GF-D8 (cell line): ENCODE results near the gene MYMX.
"Not testable (repeated sequence)": the region's sequence is repeated elsewhere in the genome, so short reads cannot be mapped to it uniquely, and the experiment has no call there.

Experiments used
- DNase-seq: peaks from one replicate; lab custom pipeline; 2025; lab: John Stamatoyannopoulos, UW

The MYMX gene

DNA sequence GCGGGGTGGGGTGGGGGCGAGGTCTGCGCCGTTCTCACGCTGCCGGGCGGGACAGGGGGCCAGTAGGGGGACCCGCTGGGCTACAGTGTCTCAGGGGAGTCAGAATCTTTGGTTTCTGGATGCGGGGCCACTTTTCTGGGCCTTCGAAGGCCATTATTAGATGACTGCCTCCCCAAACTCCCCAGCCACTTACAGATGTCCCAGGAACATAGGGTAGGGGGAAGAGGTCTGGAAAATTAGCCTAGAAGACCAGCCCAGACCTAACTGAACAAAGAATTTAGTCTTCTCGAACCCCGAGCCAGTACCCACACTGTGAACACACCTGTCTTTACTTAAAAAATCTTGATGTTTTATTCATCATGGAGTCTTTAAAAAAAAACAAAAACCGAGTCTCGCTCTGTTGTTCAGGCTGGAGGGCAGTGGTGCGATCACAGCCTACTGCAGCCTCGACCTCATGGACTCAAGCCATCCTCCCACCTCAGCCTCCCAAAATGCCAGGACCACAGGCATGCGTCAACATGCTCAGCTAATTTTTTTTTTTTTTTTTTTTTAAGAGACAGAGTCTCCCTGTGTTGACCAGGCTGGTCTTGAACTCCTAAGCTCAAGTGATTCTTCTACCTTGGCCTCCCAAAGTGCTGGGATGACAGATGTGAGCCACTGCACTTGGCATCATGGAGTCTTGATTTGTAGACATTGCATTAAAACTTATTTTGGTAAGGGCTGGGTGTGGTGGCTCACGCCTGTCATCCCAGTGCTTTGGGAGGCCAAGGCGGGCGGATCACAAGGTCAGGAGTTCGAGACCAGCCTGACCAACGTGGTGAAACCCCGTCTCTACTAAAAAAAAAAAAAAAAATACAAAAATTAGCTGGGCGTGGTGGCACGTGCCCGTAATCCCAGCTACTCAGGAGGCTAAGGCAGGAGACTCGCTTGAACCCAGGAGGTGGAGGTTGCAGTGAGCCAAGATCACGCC lies 3.4 kb downstream of the MYMX start:
- no peak for DNase-seq

DNA sequence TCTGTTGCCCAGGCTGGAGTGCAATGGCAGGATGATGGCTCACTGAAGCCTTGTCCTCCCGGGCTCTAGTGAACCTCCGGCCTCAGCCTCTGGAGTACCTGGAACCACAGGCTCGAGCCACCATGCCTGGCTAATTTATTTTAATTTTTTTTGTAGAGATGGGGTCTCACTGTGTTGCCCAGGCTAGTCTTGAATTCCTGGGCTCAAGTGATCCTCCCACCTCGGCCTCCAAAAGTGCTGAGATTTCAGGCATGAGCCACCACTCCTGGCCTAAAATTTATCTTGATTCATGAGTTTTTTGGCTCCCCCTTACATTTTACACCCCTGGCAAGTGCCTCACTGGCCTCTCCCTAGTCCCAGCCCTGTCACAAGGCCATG lies 4.2 kb downstream of the MYMX start:
- no peak for DNase-seq

DNA sequence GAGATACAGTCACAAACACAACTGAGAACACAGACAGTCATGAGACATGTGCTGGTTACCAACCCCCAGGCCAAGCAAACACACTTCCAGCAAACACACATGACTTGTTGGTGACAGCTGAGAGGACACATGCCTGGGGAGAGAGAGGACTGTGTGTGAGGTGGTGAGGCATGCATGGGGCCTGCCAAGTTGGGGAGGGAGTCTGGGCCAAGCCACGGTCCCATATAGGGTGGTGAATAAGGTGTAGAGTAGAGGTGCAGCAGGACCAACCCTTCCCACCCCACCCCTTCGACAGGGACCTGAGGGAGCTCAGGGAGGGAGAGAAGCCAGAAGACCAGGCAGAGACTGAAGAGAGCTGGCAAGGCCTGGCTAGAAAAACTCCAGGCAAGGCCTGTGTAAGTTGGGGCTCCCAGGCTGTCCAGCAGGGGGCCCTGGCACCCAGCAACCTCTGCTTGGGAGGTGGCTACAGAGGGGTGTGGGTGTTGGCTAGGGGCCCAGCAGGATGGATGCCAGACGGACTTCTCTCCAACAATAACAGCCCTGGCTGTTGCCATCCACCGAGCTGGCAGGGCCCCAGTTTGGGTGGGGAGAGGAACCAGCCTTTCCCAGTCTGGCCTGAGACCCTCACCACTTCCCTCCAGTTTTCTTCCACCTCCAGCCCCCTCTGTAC lies 4.7 kb downstream of the MYMX start:
- peak; percentile 79 for DNase-seq

DNA sequence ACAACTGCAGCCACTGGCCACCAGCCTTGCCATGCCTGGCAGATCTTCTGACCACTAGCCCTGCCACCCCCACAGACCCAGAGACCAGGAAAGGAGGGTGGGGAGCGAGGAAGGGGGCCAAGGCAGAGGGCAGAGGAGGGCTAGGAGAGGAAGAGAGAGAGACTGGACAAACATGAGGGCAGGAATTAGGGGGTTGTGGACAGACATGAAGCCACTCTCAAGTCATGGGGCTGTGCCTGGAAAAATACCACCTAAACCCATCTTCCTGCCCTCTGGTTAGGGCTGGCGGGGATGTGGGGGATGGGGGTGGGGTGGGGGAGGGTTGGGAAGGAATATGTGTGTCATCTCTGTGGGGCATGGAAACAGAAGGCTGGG lies 5.2 kb downstream of the MYMX start:
- DNase-seq, result no peak

DNA sequence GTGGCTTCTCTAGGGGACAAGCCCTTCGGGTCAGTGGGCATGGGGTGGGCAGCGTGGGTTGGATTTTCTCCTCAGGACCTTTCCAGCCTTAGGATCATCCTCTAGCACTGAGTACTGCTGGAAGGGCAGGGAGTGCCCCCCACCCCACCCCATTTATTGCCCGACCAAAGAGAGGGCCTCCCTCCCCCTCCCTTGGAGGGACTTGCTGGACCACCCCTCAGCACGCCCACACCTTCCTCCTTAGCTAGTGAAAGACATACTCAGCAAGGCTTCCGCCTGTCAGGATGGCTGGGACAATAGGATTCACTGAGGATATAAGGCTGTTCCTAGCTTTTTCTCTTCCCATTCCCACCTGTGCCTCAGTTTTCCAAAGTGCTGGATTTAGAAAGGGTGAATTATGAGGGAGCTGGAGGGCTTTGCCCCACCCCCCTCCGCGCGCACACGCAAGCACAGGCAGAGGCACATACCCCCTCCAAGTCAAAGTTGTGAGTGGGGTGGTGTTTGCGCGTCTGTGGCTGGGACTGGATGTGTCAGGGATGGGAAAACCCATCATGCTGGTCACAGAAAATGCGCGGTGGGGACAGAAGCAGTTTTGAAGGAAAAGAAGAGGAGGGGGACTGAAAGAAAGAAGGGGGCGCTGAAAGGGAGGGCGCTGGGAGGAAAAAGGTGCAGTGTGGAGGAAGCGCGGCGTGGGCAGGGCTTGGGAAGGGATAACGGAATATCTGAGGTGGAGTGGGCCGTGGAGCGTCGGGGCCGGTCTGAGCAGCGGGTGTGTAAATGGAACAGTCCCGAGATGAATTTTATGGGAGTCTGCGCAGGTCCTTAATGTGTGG lies 6.0 kb downstream of the MYMX start:
- DNase-seq, result no peak

DNA sequence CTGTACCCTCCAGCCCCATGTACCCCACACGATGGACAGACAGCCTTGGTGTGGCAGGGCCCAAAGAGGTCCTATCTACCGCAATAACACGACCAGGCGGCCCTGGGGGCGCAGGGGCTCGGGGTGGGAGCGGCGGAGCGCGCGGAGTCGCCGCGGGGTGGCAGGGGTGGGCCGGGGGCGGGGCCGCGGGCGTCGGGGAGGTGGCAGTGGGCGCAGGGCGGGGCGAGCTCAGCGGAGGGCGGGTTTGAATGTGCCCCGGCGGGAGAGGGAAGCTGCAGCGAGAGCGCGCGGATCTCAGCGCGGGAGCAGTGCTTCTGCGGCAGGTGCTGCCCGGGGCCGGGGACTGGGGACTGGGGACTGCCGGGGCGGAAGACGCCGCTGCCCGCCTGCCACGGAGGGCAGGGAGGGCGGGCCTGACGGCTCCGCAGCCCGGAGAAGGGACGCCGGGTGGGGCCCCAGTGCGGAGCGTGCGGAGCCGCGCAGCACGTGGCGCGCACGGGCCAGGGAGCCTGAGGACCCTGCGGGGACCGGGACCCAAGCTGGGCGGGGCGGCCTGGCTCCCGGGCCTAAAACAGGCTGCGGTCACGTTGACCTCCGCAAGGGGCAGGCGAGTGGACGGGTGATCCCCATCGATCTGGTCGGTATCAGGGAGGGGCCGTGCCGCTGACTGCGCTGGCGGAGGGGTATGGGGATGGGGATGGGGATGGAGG lies 6.7 kb downstream of the MYMX start, which contains the start of gene SLC29A1:
Gene SLC29A1, plus strand, starts transcription at position 277 of the 710 bp plus-strand sequence. CDS start 3,719 bp downstream, outside the sequence.
- peak; percentile 49 for DNase-seq

DNA sequence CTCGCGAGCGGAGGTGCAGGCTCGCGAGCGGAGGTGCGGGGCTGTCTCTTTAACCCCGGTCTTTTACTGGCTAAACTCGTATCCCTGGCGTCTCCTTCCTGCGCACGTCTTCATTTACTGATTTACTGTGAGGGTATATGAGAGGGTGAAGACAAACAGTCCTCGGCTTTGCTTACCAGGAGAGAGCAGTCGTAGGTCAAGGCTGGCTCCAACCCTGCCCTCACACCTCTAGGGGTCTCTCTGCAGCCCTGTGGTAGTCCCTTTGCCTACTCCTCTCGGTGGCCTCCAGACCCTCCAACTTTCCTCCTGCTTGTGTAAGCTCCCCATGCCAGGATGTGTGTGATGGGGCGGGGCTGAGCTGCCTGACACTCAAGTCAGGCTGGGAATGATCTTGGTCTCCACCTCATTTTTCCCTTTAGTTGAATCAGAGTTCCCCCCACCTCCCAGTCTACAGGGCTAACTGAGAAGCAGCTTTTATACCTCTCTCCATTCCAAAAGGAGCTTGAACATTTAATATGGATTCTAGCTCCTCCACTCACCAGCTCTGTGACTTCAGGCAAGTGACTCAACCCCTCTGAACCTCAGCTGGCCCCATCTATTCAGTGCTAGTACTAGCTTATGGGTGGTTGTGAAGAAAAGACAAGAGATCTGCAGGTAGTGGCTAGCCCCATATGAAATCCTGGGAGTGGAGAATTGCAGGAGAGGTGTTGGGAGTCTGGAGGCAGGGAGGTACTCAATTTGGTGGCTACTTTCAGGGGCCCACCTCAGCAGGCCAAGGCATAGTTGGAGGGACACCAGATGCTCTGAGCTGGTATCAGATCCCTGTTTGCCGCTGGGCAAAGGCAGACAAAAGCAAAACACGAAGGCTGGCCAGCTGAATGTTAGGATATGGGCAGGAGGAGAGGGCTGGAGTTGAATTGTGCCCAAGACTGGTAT lies 7.6 kb downstream of the MYMX start:
- peak; percentile 24 for DNase-seq

DNA sequence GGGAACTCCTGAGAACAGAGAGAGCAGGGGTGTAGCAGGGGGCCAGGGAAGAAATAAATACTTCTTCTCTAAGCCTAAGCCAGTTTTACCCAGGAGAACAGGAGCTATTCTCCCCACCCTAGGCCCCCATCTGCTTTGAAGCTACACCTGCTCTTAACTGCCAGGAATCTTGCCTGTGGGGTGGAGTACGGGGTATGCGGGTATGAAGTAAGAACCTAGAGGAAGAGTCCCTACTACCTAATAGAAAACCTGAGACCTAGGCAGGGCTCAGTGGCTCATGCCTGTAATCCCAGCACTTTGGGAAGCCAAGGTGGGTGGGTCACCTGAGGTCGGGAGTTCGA lies 8.2 kb downstream of the MYMX start:
- no peak for DNase-seq

DNA sequence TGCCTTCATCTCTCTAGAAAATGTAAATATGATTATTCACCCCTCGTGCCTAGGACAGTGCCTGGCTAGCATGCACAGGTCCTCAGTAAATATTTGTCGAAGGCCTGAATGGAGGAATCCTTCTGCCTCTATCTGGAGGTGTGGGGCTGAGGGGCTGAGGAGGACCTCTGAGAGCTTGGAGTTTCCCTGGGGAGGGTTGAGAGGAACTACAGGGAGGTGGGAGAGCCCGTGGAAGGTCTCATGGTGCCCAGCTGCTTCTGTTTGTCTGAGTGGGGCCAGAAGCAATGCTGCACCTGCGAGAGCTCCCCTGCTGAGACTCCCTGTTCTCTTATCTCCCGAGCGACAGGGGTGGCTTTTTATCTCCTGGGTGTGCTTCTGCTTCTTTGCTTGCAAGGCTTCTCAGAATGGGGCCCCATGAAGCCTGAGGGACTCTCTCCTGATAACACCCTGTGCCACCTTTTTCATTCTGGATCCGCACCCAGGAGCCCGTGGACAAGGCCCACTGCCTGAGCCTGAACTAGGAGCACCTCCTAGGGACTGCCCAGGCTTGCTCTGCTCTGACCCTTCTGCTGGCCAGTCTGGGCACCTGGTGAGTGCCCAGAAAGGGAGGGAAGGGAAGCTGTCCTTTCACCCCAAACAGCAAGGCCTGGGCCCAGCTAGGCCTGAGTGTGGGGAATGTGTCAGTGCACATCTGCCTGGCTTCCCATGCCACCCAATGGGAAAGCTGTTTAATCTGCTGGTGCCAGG lies 9.0 kb downstream of the MYMX start:
- peak; percentile 74 for DNase-seq

DNA sequence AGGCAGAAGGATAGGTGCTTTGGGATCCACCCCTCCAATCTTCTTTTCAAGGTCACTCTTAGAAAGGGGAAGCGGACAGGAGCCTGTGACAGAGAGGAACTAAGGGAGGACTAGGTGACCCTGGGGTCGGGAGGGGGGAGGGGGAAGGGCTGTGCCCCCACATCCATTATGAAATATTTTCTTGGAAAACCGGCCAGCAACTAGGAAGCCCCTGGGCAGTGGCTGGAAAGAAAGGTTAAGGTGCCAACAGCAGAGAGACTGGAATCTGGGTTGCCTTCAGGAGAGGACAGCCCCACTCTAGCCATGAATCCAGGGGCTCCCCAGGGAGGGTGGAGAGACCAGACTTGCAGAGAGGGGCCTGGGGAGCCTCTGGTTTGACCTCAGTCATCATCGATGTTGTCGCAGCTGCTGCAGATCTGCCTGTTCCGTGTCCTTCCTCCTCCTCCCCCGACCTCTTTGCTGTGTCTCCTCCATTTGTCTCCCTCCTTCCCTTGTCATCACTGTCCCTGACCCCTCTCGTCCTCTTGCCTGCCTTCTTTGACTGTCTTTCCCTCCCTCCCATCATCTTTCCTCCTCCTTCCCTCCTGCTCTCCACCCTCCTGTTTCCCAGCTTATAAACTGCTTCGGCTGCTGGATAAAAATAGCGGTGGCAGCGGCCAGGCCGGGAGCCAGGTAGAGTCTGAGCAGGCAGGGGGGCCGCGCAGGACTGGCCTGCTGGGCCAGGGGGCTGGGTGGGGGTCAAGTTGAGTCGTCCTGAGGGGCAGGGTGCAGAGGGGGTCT lies 9.8 kb downstream of the MYMX start:
- peak; percentile 34 for DNase-seq

DNA sequence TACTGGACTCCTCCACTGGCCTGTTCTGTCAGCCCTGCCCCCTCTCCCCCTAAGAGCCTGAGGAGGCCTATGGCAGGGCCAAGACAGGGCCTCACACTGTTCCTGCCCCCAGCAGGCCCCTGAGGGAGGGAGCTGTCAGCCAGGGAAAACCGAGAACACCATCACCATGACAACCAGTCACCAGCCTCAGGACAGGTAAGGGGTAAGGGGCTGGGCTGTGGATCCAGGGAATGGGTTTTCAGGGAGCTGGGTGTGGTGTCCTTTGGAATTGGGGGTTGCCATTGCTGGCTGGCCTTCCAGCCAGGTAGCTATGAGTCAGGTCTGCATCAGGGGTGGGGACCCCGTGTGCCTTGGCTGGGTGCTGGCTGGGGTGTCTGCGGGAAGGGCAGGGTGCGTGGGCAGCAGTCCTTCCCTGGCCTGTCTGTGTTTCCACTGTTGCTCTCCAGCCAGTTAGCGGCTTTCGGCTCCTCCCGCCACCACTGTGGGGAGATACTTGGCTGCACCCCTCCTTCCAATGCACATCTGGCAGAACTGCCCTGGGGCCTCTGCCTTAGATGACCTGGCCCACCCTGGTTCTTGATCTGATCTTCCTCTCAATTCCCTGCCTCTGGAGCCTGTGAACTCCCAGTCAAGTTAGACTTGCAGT lies 10.5 kb downstream of the MYMX start:
- no peak for DNase-seq

DNA sequence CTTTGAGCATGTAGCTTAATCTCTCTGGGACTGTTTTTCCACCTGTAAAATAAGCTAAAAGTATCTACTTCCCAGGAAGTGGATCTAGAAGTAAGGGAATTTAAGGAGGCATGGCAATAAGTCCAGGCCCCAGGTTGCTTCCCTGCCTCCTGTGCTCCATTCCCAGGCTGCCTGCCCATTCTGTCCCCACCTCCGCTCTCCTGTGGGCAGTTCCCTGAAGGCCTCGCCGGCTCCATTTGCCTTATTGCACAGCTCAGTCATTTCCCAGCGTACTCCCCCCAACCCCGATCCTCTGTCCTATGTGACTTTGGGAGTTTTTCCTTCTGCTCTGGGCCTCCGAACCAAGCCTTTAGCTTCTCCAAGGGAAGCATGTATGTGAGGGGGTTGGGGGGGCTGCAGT lies 11.3 kb downstream of the MYMX start:
- DNase-seq, result no peak

DNA sequence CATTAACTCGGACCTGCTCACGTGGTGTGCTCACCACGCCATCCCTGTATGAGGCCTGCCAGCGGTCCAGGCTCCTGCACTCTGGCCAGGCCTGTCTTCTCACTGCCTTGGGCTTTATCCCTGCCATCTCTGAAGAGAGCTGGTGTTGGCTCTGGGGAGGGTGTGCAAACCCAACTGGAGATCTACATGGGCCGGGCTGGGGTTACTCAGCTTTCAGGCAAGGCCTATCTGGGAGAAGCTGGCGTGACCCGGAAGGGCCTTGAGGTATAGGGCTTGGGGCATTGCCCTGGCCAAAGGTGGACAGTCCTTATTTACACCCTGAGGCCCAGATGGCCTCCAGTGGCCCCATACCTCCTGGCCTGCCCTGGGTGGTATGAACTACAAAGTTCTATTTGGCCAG lies 11.7 kb downstream of the MYMX start:
- DNase-seq, result no peak

DNA sequence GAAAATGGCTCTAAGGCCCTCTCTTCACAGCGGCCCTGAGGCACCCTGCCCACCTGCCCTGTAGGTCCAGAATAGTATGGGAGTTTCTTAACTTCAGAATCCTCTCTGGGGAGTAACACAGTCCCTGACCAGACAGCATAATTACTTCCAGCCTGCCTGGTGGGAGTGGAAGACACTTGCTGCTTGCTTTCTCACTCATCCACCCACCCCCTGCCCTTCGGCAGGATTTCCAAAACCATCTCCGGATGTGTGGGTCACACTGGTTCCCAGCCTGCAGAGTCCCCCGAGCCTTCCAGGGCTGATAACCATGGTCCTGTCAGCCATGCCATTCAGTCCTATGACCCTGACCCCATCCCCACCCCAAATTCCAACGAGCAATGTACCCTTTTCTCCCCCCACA lies 12.1 kb downstream of the MYMX start:
- no peak for DNase-seq

DNA sequence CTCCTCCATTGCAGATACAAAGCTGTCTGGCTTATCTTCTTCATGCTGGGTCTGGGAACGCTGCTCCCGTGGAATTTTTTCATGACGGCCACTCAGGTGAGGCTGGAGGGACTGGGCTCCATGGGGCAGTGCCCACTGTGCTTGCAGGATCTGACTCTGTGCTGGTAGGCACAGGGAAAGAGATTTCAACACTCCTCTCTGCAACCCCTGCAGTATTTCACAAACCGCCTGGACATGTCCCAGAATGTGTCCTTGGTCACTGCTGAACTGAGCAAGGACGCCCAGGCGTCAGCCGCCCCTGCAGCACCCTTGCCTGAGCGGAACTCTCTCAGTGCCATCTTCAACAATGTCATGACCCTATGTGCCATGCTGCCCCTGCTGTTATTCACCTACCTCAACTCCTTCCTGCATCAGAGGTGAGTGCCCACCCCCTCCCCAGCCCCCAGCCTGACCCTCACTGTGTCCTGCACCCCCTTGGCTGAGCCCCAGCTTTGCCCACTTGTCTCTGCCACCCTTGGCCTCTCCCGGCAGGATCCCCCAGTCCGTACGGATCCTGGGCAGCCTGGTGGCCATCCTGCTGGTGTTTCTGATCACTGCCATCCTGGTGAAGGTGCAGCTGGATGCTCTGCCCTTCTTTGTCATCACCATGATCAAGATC lies 12.8 kb downstream of the MYMX start:
- no peak for DNase-seq

DNA sequence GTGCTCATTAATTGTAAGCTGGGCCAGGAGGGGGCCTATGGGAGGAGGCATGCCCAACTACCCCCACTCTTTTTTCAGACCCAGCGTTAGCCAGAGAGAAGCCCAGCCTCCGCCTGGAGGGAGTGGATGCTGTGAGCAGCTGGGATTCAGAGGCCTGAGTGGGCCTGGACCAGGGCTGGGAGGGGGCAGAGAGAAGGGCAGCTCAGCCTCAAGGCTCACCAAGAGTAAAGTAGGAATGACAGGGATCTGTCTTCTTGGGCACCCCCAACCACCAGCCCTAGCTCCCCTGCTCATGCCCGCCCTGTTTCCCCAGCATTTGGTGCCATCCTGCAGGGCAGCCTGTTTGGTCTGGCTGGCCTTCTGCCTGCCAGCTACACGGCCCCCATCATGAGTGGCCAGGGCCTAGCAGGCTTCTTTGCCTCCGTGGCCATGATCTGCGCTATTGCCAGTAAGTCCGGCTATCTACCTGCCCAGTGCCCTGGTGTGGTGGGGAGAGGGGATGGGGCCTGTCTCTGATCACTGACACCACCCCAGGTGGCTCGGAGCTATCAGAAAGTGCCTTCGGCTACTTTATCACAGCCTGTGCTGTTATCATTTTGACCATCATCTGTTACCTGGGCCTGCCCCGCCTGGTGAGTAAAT lies 13.4 kb downstream of the MYMX start:
- no peak for DNase-seq

DNA sequence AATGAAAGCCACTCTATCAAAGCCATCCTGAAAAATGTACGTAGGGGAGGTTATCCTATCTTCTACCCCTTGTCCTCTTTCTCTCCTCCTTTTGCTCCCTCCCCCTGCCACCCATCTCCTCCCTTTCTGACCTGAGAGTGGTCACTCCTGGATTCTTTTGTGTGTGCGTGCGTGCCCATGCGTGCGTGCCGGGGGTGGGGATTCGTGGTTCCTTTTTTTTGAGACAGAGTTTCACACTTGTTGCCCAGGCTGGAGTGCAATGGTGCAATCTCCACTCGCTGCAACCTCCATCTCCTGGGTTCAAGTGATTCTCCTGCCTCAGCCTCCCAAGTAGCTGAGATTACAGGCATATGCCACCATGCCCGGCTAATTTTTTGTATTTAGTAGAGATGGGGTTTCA lies 14.7 kb downstream of the MYMX start:
- DNase-seq, result not testable (repeated sequence)
